GM18951 (cell line): ENCODE measurements around the gene RBM23.

ENCODE experiments used
- POLR2A ChIP-seq: IDR thresholded peaks from 4 replicates; pipeline ENCODE4 v1.6.1; 2011; ENCODE audit warnings: mild to moderate bottlenecking; ENCODE audit not compliant: insufficient read length, insufficient read depth; ENCODE audit errors: extremely low read depth
- in situ Hi-C: fragments of 300-500 bp; cut with MboI; formaldehyde crosslinking; loops from one replicate; pipeline ENCODE4 v1.12.0; 2022; ENCODE audit warnings: low sequenced_read_pairs, mixed read lengths, inconsistent platforms; ENCODE audit not compliant: unreplicated experiment

RBM23 gene

GRCh38 chr14:22903742-22904087, 15.2 kb downstream of the RBM23 start:
- no peak for TF ChIP-seq POLR2A
- in situ Hi-C loops = no loop called here

DNA sequence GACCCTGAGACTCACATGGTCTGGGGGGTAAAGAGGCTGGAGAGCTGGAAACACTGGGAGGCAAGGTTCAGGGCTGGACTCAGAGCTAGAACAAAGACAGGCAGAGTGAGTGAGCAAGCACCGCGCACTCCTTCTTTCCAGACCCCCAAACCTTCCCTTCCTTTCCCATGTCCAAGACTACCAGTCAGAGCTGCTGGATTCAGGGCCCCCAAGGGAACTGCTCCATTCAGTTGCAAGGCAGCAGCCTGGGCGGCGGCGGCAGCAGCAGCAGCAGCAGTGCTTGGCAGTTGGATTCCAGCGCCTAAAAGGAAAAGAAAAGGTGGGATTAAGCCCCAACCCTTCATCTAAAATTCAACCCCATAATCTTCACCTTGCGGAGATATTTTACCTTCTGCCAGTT, 17.1 kb downstream of the RBM23 start:
- in situ Hi-C loops = no loop called here
- no peak for TF ChIP-seq POLR2A

DNA sequence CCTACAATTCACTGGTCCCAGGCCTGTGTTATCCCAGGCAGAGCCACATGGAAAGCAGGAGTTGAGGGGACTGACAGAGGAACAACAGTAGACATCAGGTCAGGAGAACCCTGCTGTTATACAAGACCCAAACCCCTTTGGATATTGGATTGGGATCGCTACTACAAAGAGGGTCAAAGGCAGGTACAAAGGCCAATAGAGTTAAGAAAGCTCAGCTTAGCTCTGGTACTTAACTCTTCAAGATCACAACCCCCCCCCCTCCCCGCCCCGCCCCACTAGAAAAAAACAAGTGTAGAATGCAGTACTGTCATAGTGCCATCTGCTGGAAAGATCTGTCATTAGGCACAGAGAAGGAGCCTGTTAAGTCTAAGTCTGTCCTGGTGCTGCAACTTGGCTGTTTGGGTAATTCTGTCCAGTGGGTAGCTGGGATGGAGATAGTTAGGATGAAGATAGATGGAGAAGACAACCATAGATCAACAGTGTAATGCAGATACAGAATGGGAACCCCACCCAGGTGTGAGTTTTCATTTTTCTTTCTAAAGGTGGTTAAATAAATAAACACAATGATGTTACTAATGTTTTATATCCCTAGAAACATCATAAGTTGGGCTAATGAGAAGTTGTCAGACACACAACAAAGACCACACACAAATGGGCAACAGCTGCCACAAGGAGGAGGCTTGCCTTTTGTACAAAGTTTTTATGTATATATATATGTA, 18.7 kb downstream of the RBM23 start:
- in situ Hi-C loops = no loop called here
- TF ChIP-seq POLR2A = no peak

GRCh38 chr14:22898302-22899090, 20.5 kb downstream of the RBM23 start:
- in situ Hi-C loops = no loop called here
- TF ChIP-seq POLR2A = no peak

- in situ Hi-C loops = no loop called here
- no peak for TF ChIP-seq POLR2A
Measured at GRCh38 chr14:22897357-22897756, 21.6 kb downstream of the RBM23 start.

DNA sequence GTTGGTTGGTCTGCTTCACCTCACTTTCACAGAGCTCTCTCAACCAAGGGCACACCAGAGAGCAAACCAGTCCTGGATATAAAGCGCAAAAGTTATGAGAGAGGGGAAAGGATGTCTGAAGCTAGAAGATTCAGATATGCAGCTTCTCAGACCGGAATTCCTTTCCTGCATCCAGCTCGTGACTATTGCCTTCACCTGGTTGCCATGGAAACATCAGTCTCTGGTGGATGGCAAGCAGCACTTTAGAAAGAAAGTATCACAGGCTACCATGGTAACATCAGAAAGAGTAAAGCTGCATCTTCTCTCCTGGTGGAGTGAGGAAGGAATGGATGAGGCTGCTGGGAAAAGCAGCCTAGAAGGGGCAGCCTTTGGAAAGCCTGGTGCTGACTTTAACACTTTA, 22.2 kb downstream of the RBM23 start:
- in situ Hi-C loops = no loop called here
- TF ChIP-seq POLR2A = no peak

GRCh38 chr14:22896356-22896755, 22.6 kb downstream of the RBM23 start:
- in situ Hi-C loops = no loop called here
- no peak for TF ChIP-seq POLR2A

DNA sequence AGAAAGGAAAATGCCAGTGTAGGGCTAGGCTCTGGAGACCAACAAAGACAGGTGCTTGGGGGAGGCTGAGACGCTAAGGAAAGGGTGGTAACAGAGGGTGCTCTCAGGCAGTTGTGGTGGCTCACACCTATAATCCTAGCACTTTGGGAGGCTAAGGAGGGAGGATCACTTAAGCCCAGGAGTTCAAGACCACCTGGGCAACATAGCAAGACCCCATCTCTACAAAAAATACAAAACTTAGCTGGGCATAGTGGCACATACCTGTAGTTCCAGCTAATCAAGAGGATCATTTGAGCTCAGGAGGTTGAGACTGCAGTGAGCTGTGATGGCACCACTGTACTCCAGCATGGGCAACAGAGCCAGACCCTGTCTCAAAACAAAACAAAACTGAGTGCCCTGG, 23.5 kb downstream of the RBM23 start:
- in situ Hi-C loops = no loop called here
- TF ChIP-seq POLR2A = no peak

- in situ Hi-C loops = no loop called here
- TF ChIP-seq POLR2A = no peak
Measured at GRCh38 chr14:22893706-22894105, 25.2 kb downstream of the RBM23 start.

DNA sequence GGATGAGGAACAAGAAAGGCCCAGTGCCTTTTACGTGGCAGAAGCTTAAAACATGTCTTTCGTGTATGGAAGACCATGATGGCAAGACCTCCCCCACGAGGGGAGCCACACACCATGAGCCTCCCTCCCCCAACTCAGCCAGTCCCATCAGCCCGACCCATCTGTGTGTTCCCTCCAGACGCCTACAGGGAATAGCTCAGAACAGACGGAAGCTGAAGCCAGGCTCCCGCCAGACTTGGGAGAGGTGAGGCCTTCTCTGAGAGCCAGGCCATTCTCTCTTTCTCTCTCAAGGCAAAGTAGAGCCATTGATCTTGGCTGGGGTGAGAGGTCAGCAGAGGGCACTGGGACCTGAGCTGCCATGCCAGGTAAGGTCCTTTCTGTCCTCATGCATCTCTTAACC, 26.5 kb downstream of the RBM23 start:
- no peak for TF ChIP-seq POLR2A
- in situ Hi-C loops = no loop called here

DNA sequence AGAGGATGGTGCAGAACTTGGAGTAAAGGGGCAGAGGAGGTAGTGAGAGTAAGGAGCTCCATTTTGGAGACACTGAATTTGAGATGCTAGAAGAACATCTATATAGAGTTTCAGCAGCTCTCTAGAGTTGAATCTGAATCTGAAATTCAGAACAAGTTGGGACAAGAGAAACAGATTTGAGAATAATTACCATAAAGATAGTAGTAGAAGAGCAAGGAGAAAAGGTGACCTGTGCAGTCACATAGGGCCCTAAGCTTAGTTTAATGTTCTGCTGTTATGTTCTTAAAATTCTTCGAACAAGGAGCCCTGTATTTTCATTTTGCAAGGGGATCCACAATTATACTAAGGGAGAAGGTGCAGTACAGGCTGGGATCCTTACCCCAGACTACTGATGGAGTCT, 28.5 kb downstream of the RBM23 start:
- in situ Hi-C loops = no loop called here
- TF ChIP-seq POLR2A = no peak

GRCh38 chr14:22888662-22889061, 30.3 kb downstream of the RBM23 start:
- in situ Hi-C loops = no loop called here
- TF ChIP-seq POLR2A = no peak

GRCh38 chr14:22887990-22888378, 31.0 kb downstream of the RBM23 start:
- peak; percentile 59 for TF ChIP-seq POLR2A
- in situ Hi-C loops = no loop called here

GRCh38 chr14:22887260-22887989, 31.5 kb downstream of the RBM23 start:
- no peak for TF ChIP-seq POLR2A
- in situ Hi-C loops = no loop called here
